NCI-H2081 treated with DMSO at 0.1 percent for 48 hours (cell line): ENCODE measurements around the gene TNFAIP6.
"Not testable (repeated sequence)": the region's sequence is repeated elsewhere in the genome, so short reads cannot be mapped to it uniquely, and the experiment has no call there.

ENCODE experiments used
- DNase-seq: peaks from one replicate; lab custom pipeline; 2025; lab: John Stamatoyannopoulos, UW

TNFAIP6 gene

GRCh38 chr2:151421681-151422080 lies 64.3 kb downstream of the TNFAIP6 start:
- DNase-seq, result not testable (repeated sequence)

GRCh38 chr2:151422917-151423439 lies 65.6 kb downstream of the TNFAIP6 start:
- DNase-seq, result no peak

DNA sequence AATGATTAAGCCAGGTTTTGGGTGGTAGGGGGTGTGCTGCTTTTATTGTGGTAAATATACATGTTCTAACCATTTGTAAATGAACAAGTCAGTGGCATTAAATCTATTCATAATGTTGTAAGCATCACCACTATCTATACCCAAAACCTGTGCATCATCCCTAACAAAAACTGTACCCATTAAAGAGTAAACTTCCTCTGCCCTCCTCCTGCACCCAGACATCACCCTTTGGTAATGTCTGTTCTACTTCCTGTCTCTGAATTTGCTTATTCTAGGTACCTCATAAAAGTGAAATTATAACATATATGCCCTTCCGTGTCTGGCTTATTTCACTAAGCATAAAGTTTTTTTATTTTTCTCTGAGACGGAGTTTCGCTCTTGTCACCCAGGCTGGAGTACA lies 66.4 kb downstream of the TNFAIP6 start:
- DNase-seq, result no peak
